SK-N-SH (cell line): ENCODE measurements around the gene CNPPD1.

Experiments
- CHD2 ChIP-seq: fragments of 150-350 bp; IDR thresholded peaks from 2 replicates; pipeline ENCODE4 v1.6.1; 2018; ENCODE audit warnings: low read length; ENCODE audit not compliant: partially characterized antibody
- ELF1 ChIP-seq: IDR thresholded peaks from 2 replicates; pipeline ENCODE4 v1.4.0; 2012
- EP300 ChIP-seq, 2 experiments: IDR thresholded peaks; 2 replicates each; pipeline versions ENCODE4 v1.4.0 to v1.6.1; 2012; ENCODE audit warnings: borderline replicate concordance in 1 of 2, low read depth in 1 of 2, low read length in 1 of 2
- EZH2phosphoT487 ChIP-seq: fragments of 200-600 bp; sonication (generic); IDR thresholded peaks from 2 replicates; pipeline ENCODE4 v1.6.1; 2017; ENCODE audit warnings: low read depth, mixed run types, mild to moderate bottlenecking, antibody characterized with exemption, moderate library complexity, borderline replicate concordance
- GABPA ChIP-seq: IDR thresholded peaks from 2 replicates; pipeline ENCODE4 v1.4.0; 2012; ENCODE audit warnings: low read depth, mild to moderate bottlenecking
- JUND ChIP-seq: IDR thresholded peaks from 2 replicates; pipeline ENCODE4 v1.4.0; 2012
- MXI1 ChIP-seq: IDR thresholded peaks from 2 replicates; pipeline ENCODE4 v1.6.1; 2012; ENCODE audit warnings: mild to moderate bottlenecking, low read depth, low read length, improper control_type of control experiment
- POLR2AphosphoS5 ChIP-seq: IDR thresholded peaks from 2 replicates; pipeline ENCODE4 v1.6.1; 2012; ENCODE audit warnings: low read depth, low read length
- REST ChIP-seq: IDR thresholded peaks from 2 replicates; pipeline ENCODE4 v1.6.1; 2012; ENCODE audit warnings: mild to moderate bottlenecking, low read depth, low read length, moderate library complexity
- RFX5 ChIP-seq: IDR thresholded peaks from 2 replicates; pipeline ENCODE4 v1.6.1; 2012; ENCODE audit warnings: mild to moderate bottlenecking, improper control_type of control experiment, low read length
- SMC3 ChIP-seq: IDR thresholded peaks from 2 replicates; pipeline ENCODE4 v1.6.1; 2012; ENCODE audit warnings: low read depth, low read length, improper control_type of control experiment
- TEAD4 ChIP-seq: IDR thresholded peaks from 2 replicates; pipeline ENCODE4 v1.4.0; 2012; ENCODE audit warnings: mild to moderate bottlenecking, borderline replicate concordance; ENCODE audit not compliant: insufficient read depth
- TF ChIP-seq, protein P1 (sequence below): fragments of 200-600 bp; sonication (generic); IDR thresholded peaks from 2 replicates; pipeline ENCODE4 v1.6.1; 2017; ENCODE audit warnings: antibody characterized with exemption, mild to moderate bottlenecking, moderate library complexity
- TF ChIP-seq, protein P2 (sequence below): IDR thresholded peaks from 2 replicates; pipeline ENCODE4 v1.4.0; 2012; ENCODE audit warnings: low read depth

DNA sequence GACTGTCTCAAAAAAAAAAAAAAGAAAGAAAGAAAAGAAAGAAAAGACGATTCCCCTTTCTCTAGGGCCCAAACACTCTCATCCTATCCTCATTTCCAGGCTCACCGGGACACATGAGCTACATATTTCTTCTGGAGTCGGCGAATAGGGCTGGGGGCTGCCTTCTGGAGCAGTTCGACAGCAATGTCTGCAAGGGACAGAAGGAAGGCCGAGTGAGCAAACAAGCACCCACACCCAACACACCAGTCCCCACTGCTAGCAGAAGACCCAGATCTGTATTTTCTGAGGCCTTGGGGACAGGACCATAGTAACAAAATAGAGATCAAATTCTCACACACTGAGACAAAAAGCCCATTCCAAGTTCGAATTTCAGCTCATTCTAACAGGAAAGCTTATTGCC lies 1.2 kb downstream of the CNPPD1 start:
- no peak for TF ChIP-seq JUND
- no peak for TF ChIP-seq POLR2AphosphoS5
- no peak for TF ChIP-seq ELF1
- TF ChIP-seq, protein P1, sequence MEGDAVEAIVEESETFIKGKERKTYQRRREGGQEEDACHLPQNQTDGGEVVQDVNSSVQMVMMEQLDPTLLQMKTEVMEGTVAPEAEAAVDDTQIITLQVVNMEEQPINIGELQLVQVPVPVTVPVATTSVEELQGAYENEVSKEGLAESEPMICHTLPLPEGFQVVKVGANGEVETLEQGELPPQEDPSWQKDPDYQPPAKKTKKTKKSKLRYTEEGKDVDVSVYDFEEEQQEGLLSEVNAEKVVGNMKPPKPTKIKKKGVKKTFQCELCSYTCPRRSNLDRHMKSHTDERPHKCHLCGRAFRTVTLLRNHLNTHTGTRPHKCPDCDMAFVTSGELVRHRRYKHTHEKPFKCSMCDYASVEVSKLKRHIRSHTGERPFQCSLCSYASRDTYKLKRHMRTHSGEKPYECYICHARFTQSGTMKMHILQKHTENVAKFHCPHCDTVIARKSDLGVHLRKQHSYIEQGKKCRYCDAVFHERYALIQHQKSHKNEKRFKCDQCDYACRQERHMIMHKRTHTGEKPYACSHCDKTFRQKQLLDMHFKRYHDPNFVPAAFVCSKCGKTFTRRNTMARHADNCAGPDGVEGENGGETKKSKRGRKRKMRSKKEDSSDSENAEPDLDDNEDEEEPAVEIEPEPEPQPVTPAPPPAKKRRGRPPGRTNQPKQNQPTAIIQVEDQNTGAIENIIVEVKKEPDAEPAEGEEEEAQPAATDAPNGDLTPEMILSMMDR: no peak
- TF ChIP-seq GABPA: no peak
- TF ChIP-seq, protein P2, sequence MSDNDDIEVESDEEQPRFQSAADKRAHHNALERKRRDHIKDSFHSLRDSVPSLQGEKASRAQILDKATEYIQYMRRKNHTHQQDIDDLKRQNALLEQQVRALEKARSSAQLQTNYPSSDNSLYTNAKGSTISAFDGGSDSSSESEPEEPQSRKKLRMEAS: no peak
- TF ChIP-seq EZH2phosphoT487: no peak
- no peak for TF ChIP-seq REST
- TF ChIP-seq SMC3: no peak
- no peak for TF ChIP-seq TEAD4
- no peak for TF ChIP-seq RFX5
- no peak for TF ChIP-seq CHD2
- no peak for TF ChIP-seq MXI1
- no peak for TF ChIP-seq EP300 (IDR thresholded peaks at IDR 0.05; ENCODE audit: borderline replicate concordance in 1 of 2, low read depth in 1 of 2, low read length in 1 of 2)
